Stromal cell of bone marrow (primary cell): ENCODE measurements around the gene ENAH.
"Not testable (repeated sequence)": the region's sequence is repeated elsewhere in the genome, so short reads cannot be mapped to it uniquely, and the experiment has no call there.

Source experiments
- DNase-seq: peaks from one replicate; pipeline ENCODE4 v3.0.0-alpha.2; 2012; ENCODE audit warnings: low read depth

Gene ENAH

DNA sequence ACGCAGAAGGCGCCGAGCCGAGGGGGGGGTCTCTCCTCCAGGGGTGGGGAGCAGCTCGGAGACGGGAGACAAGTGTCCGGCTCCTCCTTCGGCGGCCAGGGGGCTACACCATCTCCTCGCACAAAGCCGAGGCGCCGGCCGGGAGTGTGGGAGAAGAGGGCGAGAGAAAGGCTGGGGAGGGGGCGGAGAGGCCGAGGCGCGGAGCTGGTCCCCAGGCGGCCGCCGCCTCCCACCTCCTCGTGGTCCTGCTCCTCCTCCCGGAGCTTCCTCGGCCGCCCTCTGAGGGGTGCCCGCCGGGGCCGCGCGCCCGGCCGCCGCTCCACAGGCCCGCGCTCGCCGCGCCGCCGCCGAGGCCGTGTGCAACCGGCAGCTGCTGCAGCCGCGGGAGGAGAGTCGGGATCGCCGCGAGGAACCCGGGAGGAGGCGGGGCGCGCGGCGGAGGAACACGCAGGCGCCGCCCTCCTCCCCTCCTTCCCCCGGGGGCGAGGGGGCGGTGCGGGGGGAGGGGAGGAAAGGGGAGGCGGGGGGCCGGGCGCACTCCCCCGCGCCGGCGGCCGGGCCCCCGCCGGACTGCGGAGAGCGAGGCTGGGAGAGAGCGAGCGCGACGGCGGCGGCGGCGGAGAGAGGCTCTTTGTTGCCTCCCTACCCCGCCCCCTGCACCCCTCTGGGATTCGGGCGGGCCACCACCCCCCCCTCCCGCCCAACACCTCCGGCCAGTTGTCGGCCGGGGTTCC, at the start of gene ENAH:
Gene ENAH (minus strand): TSS at position 395 of the 734 bp plus-strand sequence. CDS start 433 bp downstream, outside the sequence.
- peak; percentile 76 for DNase-seq

DNA sequence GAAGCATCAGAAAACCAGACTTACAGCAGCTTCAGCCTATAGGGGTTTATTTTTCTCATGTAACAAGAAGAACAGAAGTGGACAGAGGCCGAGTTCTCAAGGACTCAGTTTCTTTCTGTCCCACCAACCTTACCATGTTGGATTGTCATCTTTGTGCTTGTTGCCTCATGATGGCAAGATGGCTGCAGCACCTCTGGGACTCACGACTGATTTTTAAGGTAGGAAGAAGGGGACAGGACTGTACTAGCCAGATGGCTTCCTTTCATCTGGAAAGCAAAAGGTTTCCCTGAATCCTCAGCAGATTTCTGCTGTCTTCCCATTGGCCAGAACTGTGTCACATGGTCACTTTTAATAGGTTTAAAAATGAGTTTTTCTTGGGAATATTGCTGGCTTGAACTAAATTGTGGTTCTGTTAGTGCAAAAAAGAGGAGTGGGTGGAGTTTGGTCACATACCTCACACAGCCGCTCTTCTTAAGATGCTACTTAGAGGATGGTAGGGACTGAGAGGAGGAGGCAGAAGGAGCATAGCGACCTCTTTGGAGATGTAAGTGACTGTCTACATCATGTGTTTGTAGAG, 48.1 kb upstream of the ENAH start:
- DNase-seq = peak; percentile 63

DNA sequence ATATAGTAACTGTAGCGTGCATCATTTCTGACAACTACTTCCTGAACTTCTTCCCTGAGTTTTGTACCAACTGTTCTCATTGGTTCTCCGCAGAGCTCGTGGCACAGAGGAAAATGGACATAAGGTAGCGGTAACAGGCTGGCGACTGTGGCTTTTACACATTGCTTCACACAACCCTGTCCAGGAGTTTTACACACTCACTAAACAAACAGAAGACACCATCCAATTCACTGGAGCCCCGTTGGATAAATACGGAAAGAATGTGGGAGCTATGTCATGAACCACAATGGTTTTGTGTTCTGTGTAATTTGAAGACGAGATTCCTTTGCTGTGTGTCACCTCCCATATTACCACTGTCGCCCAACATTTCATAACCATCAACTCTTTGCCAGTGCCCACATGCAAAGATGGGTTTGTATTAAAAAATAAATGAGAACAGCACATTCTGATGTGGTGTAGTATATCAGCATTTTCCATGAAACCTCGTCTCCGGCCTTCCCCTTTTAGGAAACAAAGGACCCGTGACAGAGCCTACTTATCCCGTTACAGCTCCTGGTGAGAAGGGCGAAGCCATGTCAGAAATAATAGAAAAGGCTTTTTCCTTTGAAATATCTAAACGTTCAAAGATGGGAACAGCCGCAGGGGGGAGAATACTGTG, 47.4 kb upstream of the ENAH start:
- DNase-seq = peak; percentile 99

DNA sequence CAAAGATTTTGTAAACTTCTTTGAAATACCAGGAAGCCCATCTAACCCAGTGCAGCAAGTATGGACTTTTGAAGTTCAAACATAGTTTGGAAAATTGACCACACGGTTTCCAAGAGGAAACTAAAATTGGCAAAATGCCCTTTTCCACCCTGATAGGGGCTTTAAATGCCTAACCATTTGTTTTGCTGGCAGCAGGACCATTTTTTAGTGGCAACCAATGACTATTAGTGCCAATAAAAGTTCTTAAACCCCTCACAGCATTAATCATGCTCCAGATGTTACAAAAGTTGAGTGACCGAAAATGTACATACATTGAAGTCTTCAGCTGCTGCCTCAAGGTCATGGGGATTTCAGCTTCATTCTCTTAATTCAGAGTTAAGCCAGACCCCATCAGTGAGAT, 46.4 kb upstream of the ENAH start:
- DNase-seq = no peak

DNA sequence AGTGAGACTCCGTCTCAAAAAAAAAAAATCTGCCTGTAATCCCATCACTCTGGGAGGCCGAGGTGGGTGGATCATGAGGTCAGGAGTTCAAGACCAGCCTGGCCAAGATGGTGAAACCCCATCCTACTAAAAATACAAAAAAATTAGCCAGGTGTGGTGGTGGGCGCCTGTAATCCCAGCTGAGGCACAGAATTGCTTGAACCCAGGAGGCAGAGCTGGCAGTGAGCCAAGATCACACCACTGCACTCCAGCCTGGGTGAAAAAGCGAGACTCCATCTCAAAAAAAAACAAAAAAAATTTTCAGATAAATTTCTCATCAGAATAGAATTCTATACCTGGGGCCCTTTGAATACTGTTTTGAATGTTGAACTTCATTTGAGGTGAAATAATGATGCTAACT, 45.3 kb upstream of the ENAH start:
- not testable (repeated sequence) for DNase-seq

DNA sequence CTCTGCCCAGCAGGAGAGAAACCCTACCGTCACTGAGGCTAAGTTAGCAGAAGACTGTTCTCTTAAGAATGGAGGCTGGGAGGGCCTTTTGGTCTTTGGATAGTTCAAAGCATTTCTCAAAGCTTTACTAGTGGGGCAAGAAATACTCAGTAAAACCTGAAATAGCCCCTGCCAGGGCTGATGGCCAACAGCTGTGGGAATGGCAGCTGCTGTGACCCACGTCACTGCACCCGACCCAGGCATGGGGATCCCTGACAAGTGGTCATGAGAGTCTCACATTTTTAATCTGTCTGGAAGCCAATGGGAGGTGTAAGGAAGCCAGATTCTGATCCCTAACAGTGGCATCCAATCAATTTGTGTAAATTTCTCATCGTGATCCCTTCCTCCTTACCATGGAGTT, 44.5 kb upstream of the ENAH start:
- DNase-seq = no peak

DNA sequence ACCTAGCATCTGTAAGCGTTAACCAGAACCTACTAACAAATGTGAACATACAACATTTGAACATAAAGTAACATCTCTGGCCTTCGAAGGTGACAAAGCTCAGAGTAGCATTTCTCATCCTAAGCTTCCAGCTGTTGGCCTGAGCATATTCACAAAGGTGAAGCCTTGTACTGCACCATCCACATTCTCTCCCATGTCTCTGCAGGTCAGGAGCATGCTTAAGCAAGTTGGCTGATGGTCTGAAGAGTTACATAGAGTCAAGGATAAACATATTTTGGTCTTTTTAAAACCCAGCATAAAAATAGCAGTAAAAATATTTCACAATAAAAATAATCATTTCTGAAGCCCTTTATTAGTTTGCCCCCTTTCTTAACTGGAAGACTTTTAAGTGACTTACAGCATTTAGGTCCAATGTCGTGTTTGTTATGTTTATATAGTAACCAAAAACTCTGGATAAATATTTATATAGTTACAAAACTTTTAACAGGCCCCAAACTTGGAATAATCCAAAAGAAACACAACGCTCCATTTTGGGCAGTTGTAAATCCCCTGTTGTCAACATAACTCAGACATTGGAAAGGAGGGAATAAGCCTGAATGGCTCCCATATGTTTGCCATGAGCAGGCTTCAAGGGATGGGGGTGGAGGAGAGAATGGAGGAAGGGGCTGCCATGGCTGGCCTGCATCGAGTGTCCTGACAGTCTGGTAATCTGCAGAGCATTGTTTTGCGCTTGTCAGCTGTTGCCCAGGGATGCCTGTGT, 42.8 kb upstream of the ENAH start:
- DNase-seq = peak; percentile 76

DNA sequence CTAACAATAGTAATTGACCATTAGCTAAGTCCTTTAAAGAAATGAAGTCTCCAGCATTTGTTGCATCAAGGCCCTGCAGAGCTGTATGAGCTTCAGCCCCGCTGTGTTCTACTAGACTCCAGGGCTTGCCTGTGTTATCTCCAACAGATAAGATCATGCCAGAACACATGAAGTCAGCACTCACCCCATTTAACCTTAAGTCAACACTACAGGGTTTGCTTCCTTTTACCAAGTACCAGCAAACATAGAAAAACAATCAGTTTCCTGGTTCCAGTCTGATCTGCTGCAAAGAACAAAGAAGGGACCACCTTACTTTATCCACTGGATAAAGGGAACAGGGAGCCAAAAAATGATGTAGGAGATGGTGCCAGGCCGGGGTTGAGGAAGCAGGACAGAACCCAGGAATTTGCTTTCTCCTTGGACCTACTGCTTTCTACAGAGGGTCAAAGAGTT, 41.3 kb upstream of the ENAH start:
- DNase-seq = no peak

DNA sequence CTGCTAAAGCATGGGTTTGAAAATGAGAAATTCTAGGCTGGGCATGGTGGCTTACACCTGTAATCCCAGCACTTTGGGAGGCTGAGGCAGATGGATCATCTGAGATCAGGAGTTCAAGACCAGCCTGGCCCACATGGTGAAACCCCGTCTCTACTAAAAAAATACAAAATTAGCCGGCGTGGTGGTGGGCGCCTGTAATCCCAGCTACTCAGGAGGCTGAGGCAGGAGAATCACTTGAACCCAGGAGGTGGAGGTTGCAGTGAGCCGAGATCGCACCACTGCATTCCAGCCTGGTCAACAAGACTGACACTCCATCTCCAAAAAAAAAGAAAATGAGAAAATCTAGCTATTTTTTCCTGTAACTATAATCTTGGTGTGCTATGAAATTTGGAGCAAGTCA, 40.8 kb upstream of the ENAH start:
- DNase-seq = not testable (repeated sequence)

DNA sequence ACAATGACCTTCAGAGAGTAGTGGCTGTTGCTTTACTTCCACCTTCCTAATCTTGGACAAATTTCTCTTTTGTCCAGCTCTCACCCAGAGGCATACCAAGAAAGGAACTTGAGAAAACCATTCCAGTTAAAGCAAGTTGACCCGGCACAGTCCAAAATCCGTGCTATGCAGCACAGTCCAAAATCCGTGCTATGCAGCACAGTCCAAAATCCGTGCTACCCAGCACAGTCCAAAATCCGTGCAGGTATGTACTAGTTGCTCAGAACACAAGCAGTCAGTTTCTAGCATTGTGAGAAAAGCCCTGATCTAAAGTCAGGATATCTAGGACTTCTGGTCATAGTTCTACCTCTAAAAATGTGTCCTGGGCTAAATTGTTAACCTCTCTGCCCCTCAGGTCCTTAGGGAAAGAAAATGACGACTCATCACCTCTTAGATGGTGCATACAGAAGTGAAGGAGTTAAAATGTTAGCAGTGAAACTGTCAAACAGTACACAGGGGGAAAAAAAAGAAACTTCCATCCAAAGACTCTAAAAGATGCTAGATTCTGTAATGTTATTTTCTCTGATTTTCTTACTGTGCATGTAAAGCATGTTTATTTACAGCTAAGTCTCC, 40.3 kb upstream of the ENAH start:
- no peak for DNase-seq

DNA sequence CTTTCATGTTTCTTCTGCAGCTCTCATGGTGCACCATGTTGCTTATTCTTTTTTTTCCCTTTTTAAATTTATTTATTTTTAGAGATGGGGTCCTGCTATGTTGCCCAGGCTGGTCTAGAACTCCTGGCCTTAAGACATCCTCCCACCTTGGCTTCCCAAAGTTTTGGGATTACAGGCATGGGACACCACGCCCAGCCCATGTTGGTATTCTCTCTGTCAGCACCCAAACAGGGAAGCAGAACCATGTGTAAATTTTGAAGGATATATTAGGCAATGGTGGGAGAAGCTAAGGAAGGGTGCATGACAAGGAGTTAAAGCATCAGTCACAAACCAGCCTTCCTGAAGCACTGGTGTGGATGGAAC, 39.6 kb upstream of the ENAH start:
- DNase-seq = no peak

DNA sequence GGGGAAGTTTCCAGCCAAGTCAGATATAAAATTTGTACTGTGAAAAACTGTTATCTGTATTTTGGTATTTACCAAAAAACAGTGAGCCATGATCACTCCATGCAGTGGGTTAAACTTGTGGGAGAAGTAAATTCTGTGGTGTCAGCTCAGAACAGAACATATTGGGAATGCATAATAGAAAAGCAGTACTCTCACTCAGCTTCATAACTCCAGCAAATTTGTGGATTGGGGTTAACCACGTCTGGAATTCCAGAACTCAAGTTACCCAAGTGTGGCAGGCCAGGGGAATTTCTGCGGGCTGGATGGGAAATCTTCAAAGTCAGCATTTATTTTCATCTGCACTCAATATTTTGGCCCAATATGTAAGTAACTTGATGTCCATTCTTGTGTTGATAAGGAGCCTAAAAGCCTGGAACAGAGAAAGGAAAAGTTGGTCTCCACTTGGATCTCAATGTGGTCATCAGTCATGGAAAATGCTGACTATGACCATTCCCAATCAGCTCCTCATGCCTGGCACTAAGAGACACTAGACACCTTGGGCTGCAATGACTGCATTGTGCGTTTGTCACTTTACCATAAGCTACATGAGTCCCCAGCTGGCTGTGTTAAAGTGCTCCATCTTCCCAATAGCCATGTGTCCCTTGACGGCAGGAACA, 39.1 kb upstream of the ENAH start:
- DNase-seq = peak; percentile 85

DNA sequence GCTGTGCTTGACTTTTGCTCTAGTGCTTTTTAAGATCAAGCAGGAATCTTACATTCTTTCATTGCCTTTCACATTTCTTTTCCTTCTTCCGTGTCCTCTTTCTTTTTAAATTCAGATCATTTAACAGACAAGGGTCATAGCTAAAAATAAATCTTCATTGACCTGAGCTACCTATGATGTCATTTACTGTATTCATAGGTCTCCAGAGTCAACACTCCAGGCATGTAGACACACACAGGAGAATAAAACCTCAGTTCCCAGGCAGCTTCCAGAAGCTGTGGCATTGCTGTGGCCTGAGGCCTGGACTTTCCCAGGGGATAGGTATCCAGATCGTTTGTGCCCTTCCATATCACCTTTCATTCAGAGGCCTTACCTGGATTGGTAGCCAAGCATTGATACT, 38.5 kb upstream of the ENAH start:
- no peak for DNase-seq

DNA sequence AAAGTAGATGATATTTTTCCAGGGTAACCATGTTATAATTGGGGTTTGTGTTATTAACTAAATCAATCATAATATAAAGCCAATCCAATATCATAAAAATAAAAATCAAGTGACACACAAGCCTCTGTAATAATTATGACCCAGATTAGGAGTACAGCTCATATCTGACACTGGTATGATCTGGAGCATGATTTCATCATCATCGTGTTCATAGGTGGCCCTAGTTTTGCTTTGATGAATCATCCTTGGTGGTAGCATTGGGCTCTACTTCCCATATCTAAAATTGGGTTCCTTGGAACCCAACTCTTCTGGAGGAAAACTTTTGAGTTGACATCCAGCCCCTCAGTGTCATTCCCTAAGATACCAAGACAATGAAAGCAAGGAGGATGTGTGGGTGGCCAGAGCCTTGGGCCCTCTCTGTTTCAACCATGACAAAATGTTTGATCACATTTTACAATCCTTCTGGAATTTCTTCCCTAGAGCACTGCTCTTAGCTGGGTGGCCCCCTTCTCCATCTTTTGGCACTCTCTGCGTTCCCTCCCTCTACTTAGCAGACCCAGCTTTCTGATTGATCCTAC, 37.0 kb upstream of the ENAH start:
- no peak for DNase-seq

DNA sequence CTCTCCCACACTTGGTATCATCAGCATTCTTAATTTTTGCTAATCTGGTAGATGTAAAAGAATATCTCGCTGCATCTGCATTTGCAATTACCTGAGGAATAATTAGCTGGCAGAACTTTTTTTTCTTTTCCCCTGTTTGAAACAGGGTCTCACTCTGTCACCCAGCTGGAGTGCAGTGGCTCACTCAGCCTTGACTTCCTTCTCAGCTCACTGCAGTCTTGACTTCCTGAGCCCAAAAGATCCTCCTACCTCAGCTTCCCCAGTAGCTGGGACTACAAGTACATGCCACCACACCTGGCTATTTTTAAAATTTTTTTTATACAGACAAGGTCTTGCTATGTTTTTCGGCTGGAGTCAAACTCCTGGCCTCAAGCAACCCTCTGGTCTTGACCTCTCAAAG, 35.4 kb upstream of the ENAH start:
- no peak for DNase-seq

DNA sequence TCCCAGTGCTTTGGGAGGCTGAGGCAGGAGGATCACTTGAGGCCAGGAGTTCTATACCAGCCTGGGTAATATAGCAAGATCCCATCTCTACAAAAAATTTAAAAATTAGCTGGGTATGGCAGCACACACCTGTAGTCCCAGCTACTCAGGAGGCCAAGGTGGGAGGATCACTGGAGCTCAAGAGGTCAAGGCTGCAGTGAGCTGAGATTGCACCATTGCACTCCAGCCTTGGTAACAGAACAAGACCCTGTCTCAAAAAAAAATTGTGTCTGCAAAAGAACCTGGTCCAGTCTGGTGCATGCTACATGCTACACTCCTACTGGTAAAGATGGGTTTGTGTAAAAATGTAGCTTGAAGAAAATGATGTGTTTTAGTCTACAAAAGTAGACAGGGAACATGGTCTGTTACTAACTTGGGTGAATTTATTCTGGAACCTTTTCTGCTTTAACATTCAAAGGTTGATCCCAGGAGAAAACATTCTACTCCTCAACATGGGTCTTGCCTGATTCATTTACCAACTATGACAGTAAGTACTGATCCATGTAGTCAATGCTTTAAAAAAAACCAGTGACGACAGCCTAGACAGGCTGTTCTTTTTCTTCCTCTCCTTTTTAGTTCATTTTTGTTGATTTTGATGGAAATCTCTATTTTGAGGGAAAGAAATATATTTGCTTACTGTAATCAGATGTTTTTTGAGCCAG, 32.7 kb upstream of the ENAH start:
- DNase-seq = peak; percentile 31

DNA sequence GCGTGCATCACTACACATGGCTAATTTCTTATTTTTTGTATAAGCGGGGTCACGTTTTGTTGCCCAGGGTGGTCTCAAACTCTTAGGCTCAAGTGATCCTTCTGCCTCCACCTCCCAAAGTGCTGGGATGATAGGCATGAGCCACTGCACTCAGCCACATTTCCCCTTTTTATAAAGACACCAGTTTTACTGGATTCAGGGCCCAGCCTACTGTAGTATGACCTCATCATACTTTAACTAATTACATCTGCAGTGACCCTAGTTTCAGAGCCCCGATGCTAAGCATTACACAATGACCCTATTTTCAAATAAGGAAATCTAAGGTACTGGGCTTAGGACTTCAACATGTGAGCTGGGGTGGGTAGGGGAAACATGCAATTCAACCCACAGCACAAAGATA, 31.8 kb upstream of the ENAH start:
- DNase-seq = no peak

DNA sequence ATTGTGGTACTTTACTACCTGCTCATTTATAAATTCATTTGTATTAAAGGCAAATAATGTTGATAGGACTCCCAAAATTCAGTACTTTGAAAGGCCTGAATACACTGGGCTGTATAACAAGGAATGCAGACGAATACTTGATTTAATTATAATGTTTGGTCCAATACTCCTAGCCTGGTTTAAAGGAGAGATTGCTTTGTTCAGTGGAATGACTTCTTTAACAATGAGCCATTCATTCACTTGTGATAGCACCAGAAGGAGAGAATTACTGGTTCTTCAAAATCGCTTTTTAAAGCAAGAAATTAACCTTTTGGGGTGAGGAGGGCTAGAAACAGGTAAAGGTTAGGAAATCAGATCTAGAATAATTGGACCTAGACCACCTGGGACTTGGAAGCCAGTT, 28.3 kb upstream of the ENAH start:
- no peak for DNase-seq

DNA sequence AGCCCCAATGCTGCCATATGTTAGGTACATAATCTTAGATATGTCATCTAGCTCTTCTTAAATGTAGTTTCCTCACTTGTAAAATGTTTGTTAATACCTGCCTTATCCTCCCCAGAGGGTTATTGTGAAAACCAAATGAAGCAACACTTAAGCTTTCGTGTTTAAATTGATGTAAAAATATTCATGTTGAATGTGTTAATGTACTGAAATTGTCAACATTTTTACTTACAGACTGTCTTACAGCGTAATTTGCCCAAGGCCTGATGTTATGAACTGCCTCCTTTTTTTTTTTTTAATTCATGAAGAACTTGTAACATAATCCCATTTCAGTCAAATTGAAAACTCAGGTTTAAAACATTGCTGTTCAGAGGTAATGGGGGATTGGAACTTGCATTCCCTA, 25.6 kb upstream of the ENAH start:
- no peak for DNase-seq

DNA sequence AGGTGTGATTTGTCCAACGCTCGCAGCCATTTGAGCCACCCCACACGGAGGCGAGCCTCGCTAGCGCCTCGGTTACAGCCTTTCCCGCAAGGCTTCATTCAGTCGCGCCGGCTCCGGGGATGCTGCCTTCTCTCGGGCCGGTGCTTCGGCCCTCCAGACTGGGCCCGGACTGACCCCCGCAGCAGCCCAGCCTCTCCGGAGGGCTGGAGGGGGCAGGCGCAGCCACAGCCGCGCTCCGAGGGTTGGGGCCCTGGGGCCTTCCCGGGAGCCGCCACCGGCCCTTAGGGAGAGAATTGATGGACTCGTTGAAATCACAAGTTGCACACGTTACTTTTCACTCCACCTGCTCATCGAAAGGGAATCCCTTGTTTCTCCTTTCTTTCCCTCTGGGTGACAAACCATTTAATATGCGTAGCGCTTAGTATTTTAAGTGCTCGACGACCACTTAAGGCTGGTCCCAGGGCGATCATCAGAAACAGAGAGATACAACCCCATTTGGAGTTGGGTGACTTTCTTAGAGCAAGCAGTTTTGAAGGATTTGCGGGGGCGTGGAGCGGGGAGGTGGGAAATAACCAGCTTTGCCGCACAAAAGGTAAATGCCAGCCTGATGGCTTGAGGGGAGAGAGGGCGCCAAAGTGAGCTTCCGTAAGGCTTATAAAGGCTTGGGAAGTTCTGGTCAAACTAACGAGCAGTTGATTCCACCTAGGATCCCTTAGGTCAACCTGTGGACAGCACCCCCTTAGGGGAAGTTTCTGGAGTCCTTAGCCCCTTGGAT, 24.6 kb upstream of the ENAH start:
- no peak for DNase-seq
